K562 (cell line): ENCODE data around the gene MPZL1. TPM values are rescaled to one million over a fixed set of nuclear protein-coding genes. Genes with fewer than 3 reads are reported as not detected.

Experiments used
- BMI1 ChIP-seq: fragments of 150-350 bp; IDR thresholded peaks from 2 replicates; pipeline ENCODE4 v1.6.1; 2014; ENCODE audit warnings: low read length
- CREM ChIP-seq: IDR thresholded peaks from 2 replicates; pipeline ENCODE4 v1.6.1; 2014; ENCODE audit warnings: antibody characterized with exemption, low read depth
- CXXC5 ChIP-seq: fragments of 250-450 bp; sonication (Bioruptor Pico); IDR thresholded peaks from 2 replicates; pipeline ENCODE4 v1.8.0; 2022; ENCODE audit warnings: inconsistent platforms, mild to moderate bottlenecking, moderate library complexity
- HNRNPH1 ChIP-seq: fragments of 200-400 bp; formaldehyde crosslinking; optimal IDR thresholded peaks from 2 replicates; pipeline ENCODE3; 2017; ENCODE audit warnings: low read depth, mild to moderate bottlenecking, low read length, moderate library complexity
- MYBL2 ChIP-seq, 2 experiments: fragments of 450-650 bp in 1 of 2; sonication (generic) in 1 of 2; formaldehyde crosslinking in 1 of 2; IDR thresholded peaks; 2 replicates each; pipeline versions ENCODE4 v1.6.1 to v1.8.1; 2017 to 2022; ENCODE audit warnings: borderline replicate concordance in 1 of 2, inconsistent platforms in 1 of 2, low read depth in 1 of 2, mild to moderate bottlenecking in 1 of 2, missing genetic modification reagents in 1 of 2, moderate library complexity in 1 of 2
- NFE2L1 ChIP-seq: fragments of 450-650 bp; IDR thresholded peaks from 2 replicates; pipeline ENCODE4 v1.6.1; 2016; ENCODE audit warnings: missing genetic modification characterization, low read depth, mild to moderate bottlenecking, missing compliant biosample characterization, moderate library complexity, borderline replicate concordance
- SIRT6 ChIP-seq: IDR thresholded peaks from one replicate; pipeline ENCODE4 v1.6.1; 2012; ENCODE audit warnings: low read depth, mild to moderate bottlenecking, control low read depth, inconsistent platforms, low read length, moderate library complexity
- SRF ChIP-seq, 2 experiments: fragments of 250-450, 450-650 bp in 1 of 2; sonication (Bioruptor Pico) in 1 of 2; sonication (generic) in 1 of 2; formaldehyde crosslinking; IDR thresholded peaks; 2 replicates each; pipeline versions ENCODE4 v1.5.0 to v1.5.1; 2020 to 2022; ENCODE audit warnings: mild to moderate bottlenecking in 1 of 2, missing genetic modification reagents in 1 of 2
- WHSC1 ChIP-seq: IDR thresholded peaks from one replicate; pipeline ENCODE4 v1.6.1; 2012; ENCODE audit warnings: low read length, control low read depth, inconsistent platforms
- ZNF24 ChIP-seq: fragments of 450-650 bp; IDR thresholded peaks from 2 replicates; pipeline ENCODE4 v1.6.1; 2016
- ZNF561 ChIP-seq: fragments of 450-650 bp; formaldehyde crosslinking; conservative IDR thresholded peaks from 2 replicates; pipeline ENCODE4 v1.4.0; 2020; ENCODE audit warnings: mild to moderate bottlenecking, moderate library complexity
- polyA plus RNA-seq, 8 experiments: library from polyadenylated mRNA; depleted of rRNA in 4 of 8; stranded (reverse) in 5 of 8; unstranded in 3 of 8; fragments of >200 nt; fragmentation: Nextera tagmentation in 2 of 8; fragmentation: Illumina TruSeq in 1 of 8; extraction: Ambion mirVana in 2 of 8; extraction: Trizol in 1 of 8; gene quantifications; 2 replicates each; pipeline versions ENCODE4 v1.2.1 to v1.2.3, GENCODE V29; 2011 to 2014; ENCODE audit warnings: inconsistent platforms in 1 of 8, missing spikeins in 1 of 8
- total RNA-seq, 7 experiments: library from RNA; depleted of rRNA in 6 of 7; stranded (reverse); fragments of >200 nt in 6 of 7; fragmentation: Illumina TruSeq in 2 of 7; extraction: Trizol in 2 of 7; gene quantifications; 2 replicates each; pipeline versions ENCODE4 v1.2.1 to v1.2.3, GENCODE V29; 2011 to 2021; ENCODE audit warnings: low replicate concordance in 1 of 7
- TF ChIP-seq, protein P1 (sequence below): fragments of 450-650 bp; IDR thresholded peaks from 2 replicates; pipeline ENCODE4 v1.6.1; 2017; ENCODE audit warnings: antibody characterized with exemption
- TF ChIP-seq, protein P2 (sequence below): fragments of 450-650 bp; IDR thresholded peaks from 2 replicates; pipeline ENCODE4 v1.6.1; 2017; ENCODE audit warnings: mild to moderate bottlenecking, moderate library complexity
- TF ChIP-seq, protein P3 (sequence below): fragments of 450-650 bp; IDR thresholded peaks from 2 replicates; pipeline ENCODE4 v1.6.1; 2018; ENCODE audit not compliant: partially characterized antibody
- TF ChIP-seq, protein P4 (sequence below): fragments of 250-450 bp; sonication (Bioruptor Pico); IDR thresholded peaks from 2 replicates; pipeline ENCODE4 v1.5.0; 2021

MPZL1 gene
- total and polyA plus RNA-seq, 9 of the 15 experiments (the other 6 are each of a cell fraction or from before 2014, with no cell fraction given): 14.5 to 153 (median 66.5) TPM

DNA sequence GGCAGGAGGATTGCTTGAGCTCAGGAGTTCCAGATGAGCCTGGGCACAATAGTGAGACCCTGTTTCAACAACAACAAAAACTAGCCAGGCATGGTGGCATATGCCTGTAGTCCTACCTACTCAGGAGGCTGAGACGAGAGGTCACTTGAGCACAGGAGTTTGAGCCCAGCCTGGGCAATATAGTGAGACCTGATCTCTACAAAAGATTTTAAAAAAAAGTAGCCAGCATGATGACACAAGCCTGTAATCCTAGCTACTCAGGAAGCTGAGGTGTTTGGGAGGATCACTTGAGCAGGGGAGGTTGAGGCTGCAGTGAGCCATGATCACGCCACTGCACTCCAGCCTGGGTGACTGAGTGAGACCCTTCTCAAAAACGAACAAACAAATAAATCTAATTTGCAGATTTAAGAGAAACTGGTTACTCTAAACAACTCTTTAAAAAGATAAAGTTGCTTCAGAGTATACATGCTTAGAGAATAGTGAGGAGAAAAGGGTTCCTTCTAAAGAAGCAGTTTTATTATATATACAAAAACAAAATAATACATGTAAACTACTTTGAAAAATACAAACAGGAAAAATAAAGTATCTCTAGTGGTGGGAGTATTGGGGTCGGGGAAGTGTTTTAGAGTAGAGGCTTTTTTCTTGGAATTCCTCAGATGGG, 103.8 kb downstream of the MPZL1 start (continued):
- TF ChIP-seq, protein P1, sequence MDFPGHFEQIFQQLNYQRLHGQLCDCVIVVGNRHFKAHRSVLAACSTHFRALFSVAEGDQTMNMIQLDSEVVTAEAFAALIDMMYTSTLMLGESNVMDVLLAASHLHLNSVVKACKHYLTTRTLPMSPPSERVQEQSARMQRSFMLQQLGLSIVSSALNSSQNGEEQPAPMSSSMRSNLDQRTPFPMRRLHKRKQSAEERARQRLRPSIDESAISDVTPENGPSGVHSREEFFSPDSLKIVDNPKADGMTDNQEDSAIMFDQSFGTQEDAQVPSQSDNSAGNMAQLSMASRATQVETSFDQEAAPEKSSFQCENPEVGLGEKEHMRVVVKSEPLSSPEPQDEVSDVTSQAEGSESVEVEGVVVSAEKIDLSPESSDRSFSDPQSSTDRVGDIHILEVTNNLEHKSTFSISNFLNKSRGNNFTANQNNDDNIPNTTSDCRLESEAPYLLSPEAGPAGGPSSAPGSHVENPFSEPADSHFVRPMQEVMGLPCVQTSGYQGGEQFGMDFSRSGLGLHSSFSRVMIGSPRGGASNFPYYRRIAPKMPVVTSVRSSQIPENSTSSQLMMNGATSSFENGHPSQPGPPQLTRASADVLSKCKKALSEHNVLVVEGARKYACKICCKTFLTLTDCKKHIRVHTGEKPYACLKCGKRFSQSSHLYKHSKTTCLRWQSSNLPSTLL: no peak
- TF ChIP-seq, protein P2, sequence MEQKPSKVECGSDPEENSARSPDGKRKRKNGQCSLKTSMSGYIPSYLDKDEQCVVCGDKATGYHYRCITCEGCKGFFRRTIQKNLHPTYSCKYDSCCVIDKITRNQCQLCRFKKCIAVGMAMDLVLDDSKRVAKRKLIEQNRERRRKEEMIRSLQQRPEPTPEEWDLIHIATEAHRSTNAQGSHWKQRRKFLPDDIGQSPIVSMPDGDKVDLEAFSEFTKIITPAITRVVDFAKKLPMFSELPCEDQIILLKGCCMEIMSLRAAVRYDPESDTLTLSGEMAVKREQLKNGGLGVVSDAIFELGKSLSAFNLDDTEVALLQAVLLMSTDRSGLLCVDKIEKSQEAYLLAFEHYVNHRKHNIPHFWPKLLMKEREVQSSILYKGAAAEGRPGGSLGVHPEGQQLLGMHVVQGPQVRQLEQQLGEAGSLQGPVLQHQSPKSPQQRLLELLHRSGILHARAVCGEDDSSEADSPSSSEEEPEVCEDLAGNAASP: no peak
- TF ChIP-seq, protein P3, sequence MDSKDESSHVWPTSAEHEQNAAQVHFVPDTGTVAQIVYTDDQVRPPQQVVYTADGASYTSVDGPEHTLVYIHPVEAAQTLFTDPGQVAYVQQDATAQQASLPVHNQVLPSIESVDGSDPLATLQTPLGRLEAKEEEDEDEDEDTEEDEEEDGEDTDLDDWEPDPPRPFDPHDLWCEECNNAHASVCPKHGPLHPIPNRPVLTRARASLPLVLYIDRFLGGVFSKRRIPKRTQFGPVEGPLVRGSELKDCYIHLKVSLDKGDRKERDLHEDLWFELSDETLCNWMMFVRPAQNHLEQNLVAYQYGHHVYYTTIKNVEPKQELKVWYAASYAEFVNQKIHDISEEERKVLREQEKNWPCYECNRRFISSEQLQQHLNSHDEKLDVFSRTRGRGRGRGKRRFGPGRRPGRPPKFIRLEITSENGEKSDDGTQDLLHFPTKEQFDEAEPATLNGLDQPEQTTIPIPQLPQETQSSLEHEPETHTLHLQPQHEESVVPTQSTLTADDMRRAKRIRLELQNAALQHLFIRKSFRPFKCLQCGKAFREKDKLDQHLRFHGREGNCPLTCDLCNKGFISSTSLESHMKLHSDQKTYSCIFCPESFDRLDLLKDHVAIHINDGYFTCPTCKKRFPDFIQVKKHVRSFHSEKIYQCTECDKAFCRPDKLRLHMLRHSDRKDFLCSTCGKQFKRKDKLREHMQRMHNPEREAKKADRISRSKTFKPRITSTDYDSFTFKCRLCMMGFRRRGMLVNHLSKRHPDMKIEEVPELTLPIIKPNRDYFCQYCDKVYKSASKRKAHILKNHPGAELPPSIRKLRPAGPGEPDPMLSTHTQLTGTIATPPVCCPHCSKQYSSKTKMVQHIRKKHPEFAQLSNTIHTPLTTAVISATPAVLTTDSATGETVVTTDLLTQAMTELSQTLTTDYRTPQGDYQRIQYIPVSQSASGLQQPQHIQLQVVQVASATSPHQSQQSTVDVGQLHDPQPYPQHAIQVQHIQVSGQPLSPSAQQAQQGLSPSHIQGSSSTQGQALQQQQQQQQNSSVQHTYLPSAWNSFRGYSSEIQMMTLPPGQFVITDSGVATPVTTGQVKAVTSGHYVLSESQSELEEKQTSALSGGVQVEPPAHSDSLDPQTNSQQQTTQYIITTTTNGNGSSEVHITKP: no peak
- TF ChIP-seq NFE2L1 (tag) (no peak), ZNF561 (CRISPR knock-in tag) (no peak), ZNF24 (peak; percentile 39; the same call in 1 of the 2 replicates), CREM (no peak), SIRT6 (no peak), WHSC1 (no peak), HNRNPH1 (no peak), BMI1 (no peak), CXXC5 (CRISPR knock-in tag) (peak; percentile 85), MYBL2 (IDR thresholded peaks at IDR 0.05; ENCODE audit: low read depth) (no peak), MYBL2 (CRISPR knock-in tag; IDR thresholded peaks at IDR 0.05; ENCODE audit: borderline replicate concordance) (no peak), SRF (CRISPR knock-in tag; IDR thresholded peaks at IDR 0.05) (no peak)
- TF ChIP-seq, protein P4, sequence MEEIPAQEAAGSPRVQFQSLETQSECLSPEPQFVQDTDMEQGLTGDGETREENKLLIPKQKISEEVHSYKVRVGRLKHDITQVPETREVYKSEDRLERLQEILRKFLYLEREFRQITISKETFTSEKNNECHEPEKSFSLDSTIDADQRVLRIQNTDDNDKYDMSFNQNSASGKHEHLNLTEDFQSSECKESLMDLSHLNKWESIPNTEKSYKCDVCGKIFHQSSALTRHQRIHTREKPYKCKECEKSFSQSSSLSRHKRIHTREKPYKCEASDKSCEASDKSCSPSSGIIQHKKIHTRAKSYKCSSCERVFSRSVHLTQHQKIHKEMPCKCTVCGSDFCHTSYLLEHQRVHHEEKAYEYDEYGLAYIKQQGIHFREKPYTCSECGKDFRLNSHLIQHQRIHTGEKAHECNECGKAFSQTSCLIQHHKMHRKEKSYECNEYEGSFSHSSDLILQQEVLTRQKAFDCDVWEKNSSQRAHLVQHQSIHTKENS: no peak
